ENCODE results near the gene CALM3.

The CALM3 gene

DNA sequence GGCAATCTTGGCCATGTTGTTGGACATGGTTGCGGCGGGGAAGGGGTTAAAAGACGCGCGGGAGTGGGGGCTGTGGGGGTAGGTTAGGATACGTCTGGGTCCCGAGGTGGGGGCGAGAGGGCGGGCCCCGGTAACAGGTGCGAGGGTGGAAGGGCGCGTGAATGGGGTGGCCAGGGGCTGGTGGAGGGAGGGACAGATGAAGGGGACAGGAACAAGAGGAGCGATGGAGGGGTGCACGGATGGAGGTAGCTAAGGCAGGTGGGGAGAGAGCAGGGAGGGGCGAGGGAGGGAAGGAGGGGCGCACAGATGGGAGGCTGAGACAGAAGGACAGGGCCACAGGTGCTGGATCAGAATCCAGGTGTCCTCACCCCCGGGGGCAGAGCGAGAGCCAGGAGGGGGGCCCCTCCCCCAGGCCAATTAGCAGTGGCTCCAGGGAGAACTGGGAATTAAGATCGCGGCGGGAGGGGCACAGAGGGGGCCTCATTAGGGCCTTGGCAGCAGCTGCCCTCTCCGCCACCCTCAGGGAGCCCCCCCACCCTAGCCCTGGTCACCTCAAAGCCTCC, 33.6 kb downstream of the CALM3 start:
- in situ Hi-C loops (cut with MboI; ENCODE audit: low sequenced_read_pairs), result no loop called here

GRCh38 chr19:46635920-46636761, 35.0 kb downstream of the CALM3 start, which contains the start of gene GNG8:
TSS of gene GNG8 (minus strand) at chr19:46636202. CDS start at chr19:46634682, 1,520 bp downstream.
- in situ Hi-C loops (cut with MboI; ENCODE audit: low sequenced_read_pairs), result no loop called here

DNA sequence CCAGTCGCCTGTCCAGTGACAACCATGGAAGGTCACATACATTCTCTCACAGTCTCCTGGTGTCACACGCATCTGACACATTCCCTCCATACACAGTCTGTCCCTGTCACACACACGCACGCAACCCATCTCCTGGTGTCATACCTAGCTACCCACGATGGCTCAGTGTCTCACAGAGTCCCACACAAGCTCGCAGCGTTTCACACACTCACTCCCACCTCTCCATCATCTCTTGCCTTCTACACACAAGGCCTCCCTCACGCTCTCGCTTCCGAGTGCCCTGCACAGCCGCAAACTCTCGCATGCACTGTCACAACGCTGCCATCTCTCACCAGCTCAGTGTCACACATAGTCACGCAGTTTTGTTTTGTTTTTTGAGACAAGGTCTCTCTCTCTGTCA, 36.1 kb downstream of the CALM3 start:
- in situ Hi-C loops (cut with MboI; ENCODE audit: low sequenced_read_pairs), result no loop called here

- in situ Hi-C loops (cut with MboI; ENCODE audit: low sequenced_read_pairs), result no loop called here
Observed at GRCh38 chr19:46639358-46640182, 38.4 kb downstream of the CALM3 start.

DNA sequence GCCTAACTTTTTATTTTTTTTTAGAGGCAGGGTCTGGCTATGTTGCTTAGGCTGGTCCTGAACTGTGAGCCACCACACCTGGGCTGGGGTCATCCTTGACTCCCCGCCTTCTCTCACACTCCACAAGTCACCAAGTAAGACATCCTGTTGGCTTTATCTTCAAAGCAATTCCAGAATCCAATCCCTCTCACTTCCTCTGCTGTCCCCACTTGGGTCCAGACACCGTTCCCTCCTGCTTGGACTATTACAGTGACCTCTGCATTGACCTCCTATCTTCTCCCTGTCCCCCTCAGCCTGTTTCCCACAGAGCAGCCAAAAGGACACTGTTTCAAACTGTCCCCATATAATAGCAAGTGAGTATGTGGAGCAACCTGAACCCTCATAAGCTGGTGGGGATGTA, 39.5 kb downstream of the CALM3 start:
- in situ Hi-C loops (cut with MboI; ENCODE audit: low sequenced_read_pairs), result no loop called here

- in situ Hi-C loops (cut with MboI; ENCODE audit: low sequenced_read_pairs), result no loop called here
Observed at GRCh38 chr19:46644720-46645119, 43.6 kb downstream of the CALM3 start.

DNA sequence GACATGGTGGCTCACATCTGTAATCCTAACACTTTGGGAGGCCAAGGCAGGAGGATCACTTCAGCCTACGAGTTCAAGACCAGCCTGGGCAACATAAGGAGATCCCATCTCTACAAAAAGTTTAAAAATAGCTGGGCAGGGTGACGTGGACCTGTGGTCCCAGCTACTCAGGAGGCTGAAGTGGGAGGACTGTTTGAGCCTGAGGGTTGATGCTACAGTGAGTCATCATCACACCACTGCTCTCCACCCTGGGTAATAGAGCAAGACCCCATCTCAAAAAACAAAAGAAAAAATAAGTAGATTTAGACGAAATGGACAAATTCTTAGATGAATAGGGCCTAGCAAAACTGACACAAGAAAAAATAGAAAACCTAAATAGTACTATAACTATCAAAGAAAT, 45.3 kb downstream of the CALM3 start:
- in situ Hi-C loops (cut with MboI; ENCODE audit: low sequenced_read_pairs), result no loop called here

- in situ Hi-C loops (cut with MboI; ENCODE audit: low sequenced_read_pairs), result no loop called here
Observed at GRCh38 chr19:46648060-46648960, 47.2 kb downstream of the CALM3 start.

GRCh38 chr19:46648961-46649960, 48.1 kb downstream of the CALM3 start:
- in situ Hi-C loops (cut with MboI; ENCODE audit: low sequenced_read_pairs), result no loop called here

GRCh38 chr19:46650445-46650844, 49.3 kb downstream of the CALM3 start:
- in situ Hi-C loops (cut with MboI; ENCODE audit: low sequenced_read_pairs), result no loop called here

DNA sequence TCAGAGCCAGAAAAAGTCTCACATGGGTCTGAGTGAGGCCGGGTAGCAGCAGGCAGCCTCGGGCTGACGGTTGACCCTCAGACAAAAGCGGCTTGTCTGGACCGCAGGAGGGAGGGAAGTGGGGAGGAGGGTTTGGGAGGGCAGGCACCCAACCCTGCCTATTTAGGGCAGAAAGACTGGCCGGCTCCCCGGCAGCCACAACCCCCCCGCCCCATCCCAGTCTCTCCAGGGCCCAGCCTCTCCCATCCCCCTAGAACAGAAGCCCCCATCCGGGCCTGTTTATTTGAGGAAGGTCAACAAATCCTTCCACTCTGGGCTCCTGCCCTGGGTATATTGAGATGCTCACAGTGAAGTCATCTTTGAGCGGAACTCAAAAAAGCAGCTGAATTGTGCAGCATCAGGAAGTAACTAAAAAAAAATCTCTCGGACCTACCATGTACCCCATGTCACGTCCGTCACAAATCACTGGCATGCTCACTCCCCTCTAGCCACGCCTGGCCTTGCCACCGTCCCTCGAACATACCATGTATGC, 53.6 kb downstream of the CALM3 start:
- in situ Hi-C loops (cut with MboI; ENCODE audit: low sequenced_read_pairs), result no loop called here

DNA sequence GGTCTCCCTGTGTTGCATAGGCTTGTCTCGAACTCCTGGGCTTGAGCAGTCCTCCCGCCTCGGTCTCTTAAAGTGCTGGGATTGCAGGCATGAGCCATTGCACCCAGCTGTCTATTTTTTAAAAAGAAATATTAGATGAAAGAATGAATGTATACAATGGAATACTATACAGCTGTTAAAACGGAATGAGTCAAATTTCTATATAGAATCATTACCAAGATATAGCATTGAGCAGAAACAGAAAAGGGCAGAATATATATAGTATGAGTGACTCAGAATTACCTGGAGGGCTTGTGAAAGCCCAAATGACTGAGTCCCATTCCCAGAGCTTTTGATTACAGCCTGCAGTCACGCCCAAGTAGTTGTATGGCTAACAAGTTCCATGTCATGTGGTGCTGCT, 55.4 kb downstream of the CALM3 start:
- in situ Hi-C loops (cut with MboI; ENCODE audit: low sequenced_read_pairs), result no loop called here

DNA sequence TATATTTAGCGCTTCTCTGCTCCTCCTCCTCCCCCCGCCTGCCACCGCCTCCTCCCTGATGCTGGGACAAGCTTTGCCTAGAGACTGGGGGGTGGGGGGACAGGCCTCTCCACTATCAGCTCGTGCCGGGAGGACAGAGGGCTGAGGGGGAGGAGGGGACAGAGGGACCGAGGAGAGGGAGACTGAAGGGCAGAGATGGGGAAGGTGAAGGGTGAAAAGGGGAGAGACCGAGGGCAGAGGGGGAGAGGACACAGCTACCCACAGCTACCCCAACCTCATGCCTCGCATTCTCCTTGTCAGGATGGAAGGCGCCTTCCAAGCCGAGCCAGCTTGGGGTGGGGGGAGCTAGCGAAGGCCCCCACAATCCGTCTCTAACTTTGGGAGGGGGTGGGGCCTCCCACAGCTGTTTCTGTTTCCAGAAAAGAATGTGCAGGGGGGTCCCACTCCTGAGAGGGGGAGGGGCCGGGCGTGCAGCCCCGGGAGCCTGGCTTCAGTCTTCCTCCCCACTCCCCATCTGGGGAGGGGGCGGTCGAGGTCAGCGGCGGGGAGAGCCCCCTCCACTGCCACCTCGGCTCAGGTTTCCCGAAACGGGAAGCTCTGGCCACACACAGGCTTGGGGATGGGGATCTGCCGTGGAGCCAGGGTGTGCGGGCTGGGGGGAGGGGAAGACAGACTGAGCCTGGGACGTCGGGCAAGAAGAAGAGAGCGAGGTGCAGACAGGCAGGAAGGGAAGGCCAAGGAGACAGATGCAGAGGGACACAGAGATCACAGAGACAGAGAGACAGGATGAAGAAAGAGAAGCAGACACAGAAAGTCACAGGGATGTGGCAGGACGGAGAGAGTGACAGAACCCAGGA, 58.2 kb downstream of the CALM3 start:
- in situ Hi-C loops (cut with MboI; ENCODE audit: low sequenced_read_pairs), result no loop called here

DNA sequence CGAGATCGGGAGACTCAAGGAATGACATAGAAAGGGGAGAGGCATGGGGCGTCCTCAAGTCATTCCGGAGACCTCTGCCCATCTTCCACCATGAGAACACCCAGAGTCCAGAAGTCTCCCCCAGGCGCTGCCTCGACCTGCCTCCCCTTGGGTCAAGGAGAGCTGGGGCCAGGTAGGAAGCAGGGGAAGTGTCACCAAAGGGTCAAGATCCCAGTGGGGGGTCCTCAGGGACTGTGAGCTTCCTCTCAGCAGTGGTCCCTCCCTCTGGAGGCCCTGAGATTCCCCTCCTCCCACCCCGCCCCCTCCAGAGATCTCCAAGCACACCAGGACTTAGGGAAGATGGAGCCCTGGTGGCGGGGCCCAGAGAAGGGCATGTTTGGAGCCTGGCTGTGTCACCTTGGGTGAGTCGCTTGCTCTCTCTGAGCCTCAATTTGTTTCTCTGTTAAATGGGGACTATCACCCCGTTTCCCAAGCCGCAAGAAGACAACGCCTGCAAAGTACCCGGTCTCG, 58.9 kb downstream of the CALM3 start:
- in situ Hi-C loops (cut with MboI; ENCODE audit: low sequenced_read_pairs), result no loop called here

Data from HL-60/S4 treated with retinoic acid at 250 ng/mL for 4 days and 3 days (cell line).